ENCODE measurements around the gene SGIP1. TPM values are rescaled to one million over a fixed set of nuclear protein-coding genes. Genes with fewer than 3 reads are reported as not detected.

The SGIP1 gene
- total and polyA plus RNA-seq, 4 donors = 2.7 to 17.0 (median 4.7) TPM

DNA sequence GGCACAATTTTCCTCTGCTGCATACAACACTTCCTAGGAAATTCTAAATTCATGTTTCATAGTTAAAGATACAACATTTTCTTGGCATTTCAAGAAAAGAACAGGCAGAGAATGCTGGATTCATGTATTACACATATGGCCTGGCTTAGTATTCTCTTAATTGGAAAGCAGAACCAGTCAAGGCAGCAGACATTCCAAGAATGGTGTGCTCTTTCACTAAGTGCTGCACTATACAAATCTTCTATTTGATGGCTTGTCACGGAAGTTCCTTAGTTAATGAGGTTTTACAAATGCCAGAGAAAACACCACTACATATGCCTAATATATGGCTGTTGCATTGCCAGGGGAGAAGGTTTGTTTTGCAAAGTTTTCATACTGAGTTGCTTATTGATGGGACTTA is 137.5 kb downstream of the SGIP1 start:
- WGBS, 2 donors = 73 to 87% methylated on average over 1 of the region's 1 CpG
- Histone ChIP-seq H3K9ac (ENCODE audit: insufficient read depth in 1 of 2, low read length in 2 of 2) (no peak overlapping the region), H3K27ac (ENCODE audit: low read depth in 1 of 2, low read length in 1 of 2) (no peak overlapping the region), H3K36me3 (ENCODE audit: control insufficient read depth in 4 of 4, insufficient read depth in 4 of 4, low read length in 4 of 4) (peaks cover 0 to 3% (median 1%) of the 10 kb centered on the region in 4 donors), H3K4me3 (no peak overlapping the region), H3K27me3 (ENCODE audit: control insufficient read depth in 3 of 3, insufficient read depth in 3 of 3, low read length in 2 of 3) (no peaks in the 10 kb centered on the region), H3K9me3 (ENCODE audit: control insufficient read depth in 4 of 4, insufficient read depth in 3 of 4, low read length in 3 of 4) (no peaks in the 10 kb centered on the region), H3K4me1 (ENCODE audit: control insufficient read depth in 5 of 5, insufficient read depth in 5 of 5, low read length in 5 of 5) (peaks cover 0 to 3% (median 0%) of the 10 kb centered on the region in 5 donors)
- no peak for ATAC-seq (ENCODE audit: insufficient read depth, low FRiP score)
- DNase-seq = peak in 1 of 3 donors; percentile 6
- TF ChIP-seq CTCF (IDR thresholded peaks at IDR 0.05; ENCODE audit: control extremely low read depth, extremely low read depth) = no peak

GRCh38 chr1:66676613-66677298 is 142.8 kb downstream of the SGIP1 start:
- no peak for TF ChIP-seq CTCF (IDR thresholded peaks at IDR 0.05; ENCODE audit: control extremely low read depth, extremely low read depth)
- Histone ChIP-seq H3K36me3 (ENCODE audit: control insufficient read depth in 4 of 4, insufficient read depth in 4 of 4, low read length in 4 of 4) (peaks cover 0 to 3% (median 1%) of the 10 kb centered on the region in 4 donors), H3K9me3 (ENCODE audit: control insufficient read depth in 4 of 4, insufficient read depth in 3 of 4, low read length in 3 of 4) (no peaks in the 10 kb centered on the region), H3K4me3 (no peak overlapping the region), H3K9ac (ENCODE audit: insufficient read depth in 1 of 2, low read length in 2 of 2) (no peak overlapping the region), H3K27me3 (ENCODE audit: control insufficient read depth in 3 of 3, insufficient read depth in 3 of 3, low read length in 2 of 3) (no peaks in the 10 kb centered on the region), H3K4me1 (ENCODE audit: control insufficient read depth in 5 of 5, insufficient read depth in 5 of 5, low read length in 5 of 5) (peaks cover 0 to 3% (median 0%) of the 10 kb centered on the region in 5 donors), H3K27ac (ENCODE audit: low read depth in 1 of 2, low read length in 1 of 2) (no peak overlapping the region)
- WGBS, 2 donors = 66 to 90% methylated on average over 3 of the region's 3 CpGs
- no peak for ATAC-seq (ENCODE audit: insufficient read depth, low FRiP score)
- peak in 1 of 3 donors; percentile 16 for DNase-seq

GRCh38 chr1:66678146-66678545 is 144.2 kb downstream of the SGIP1 start:
- Histone ChIP-seq H3K36me3 (ENCODE audit: control insufficient read depth in 4 of 4, insufficient read depth in 4 of 4, low read length in 4 of 4) (peaks cover 0 to 3% (median 0%) of the 10 kb centered on the region in 4 donors), H3K9ac (ENCODE audit: insufficient read depth in 1 of 2, low read length in 2 of 2) (no peak overlapping the region), H3K4me3 (no peak overlapping the region), H3K27me3 (ENCODE audit: control insufficient read depth in 3 of 3, insufficient read depth in 3 of 3, low read length in 2 of 3) (no peaks in the 10 kb centered on the region), H3K9me3 (ENCODE audit: control insufficient read depth in 4 of 4, insufficient read depth in 3 of 4, low read length in 3 of 4) (no peaks in the 10 kb centered on the region), H3K4me1 (ENCODE audit: control insufficient read depth in 5 of 5, insufficient read depth in 5 of 5, low read length in 5 of 5) (peaks cover 0 to 3% (median 0%) of the 10 kb centered on the region in 5 donors), H3K27ac (ENCODE audit: low read depth in 1 of 2, low read length in 1 of 2) (peak overlapping the region in 1 of 2 donors; percentile 64)
- WGBS, 2 donors = 94 to 96% methylated on average over 1 of the region's 1 CpG
- no peak for ATAC-seq (ENCODE audit: insufficient read depth, low FRiP score)
- no peak for DNase-seq
- TF ChIP-seq CTCF (IDR thresholded peaks at IDR 0.05; ENCODE audit: control extremely low read depth, extremely low read depth) = no peak
